Hepatocyte (in vitro differentiated cells): Measurements from ENCODE around the gene ADAMTS4. TPM values are rescaled to one million over a fixed set of nuclear protein-coding genes. Genes with fewer than 3 reads are reported as not detected.
"Not testable (repeated sequence)": the region's sequence is repeated elsewhere in the genome, so short reads cannot be mapped to it uniquely, and the experiment has no call there.

Experiments
- DNase-seq: peaks from one replicate; pipeline ENCODE4 v3.0.0-alpha.2; 2016; ENCODE audit warnings: low spot score
- H2AFZ ChIP-seq: fragments of 200-600 bp; sonication (generic); 2 replicates; pipeline ENCODE4 v1.6.0; 2016; ENCODE audit warnings: antibody characterized with exemption, mild to moderate bottlenecking
- H3K27ac ChIP-seq: fragments of 200-600 bp; sonication (generic); 2 replicates; pipeline ENCODE4 v1.5.1; 2016; ENCODE audit warnings: mild to moderate bottlenecking
- H3K27me3 ChIP-seq: fragments of 200-600 bp; sonication (generic); 2 replicates; pipeline ENCODE4 v1.6.1; 2016
- H3K36me3 ChIP-seq: fragments of 200-600 bp; sonication (generic); replicated peaks from 2 replicates; pipeline ENCODE4 v1.5.1; 2016; ENCODE audit warnings: low read depth; ENCODE audit not compliant: insufficient read depth
- H3K4me1 ChIP-seq: fragments of 200-600 bp; sonication (generic); 2 replicates; pipeline ENCODE4 v1.5.1; 2016; ENCODE audit warnings: mild to moderate bottlenecking, moderate library complexity; ENCODE audit not compliant: insufficient read depth
- H3K4me2 ChIP-seq: fragments of 200-600 bp; sonication (generic); 2 replicates; pipeline ENCODE4 v1.6.0; 2016
- H3K4me3 ChIP-seq: fragments of 200-600 bp; sonication (generic); 2 replicates; pipeline ENCODE4 v1.5.1; 2016; ENCODE audit warnings: mild to moderate bottlenecking
- H3K79me2 ChIP-seq: fragments of 200-600 bp; sonication (generic); 2 replicates; pipeline ENCODE4 v1.6.0; 2017; ENCODE audit warnings: mild to moderate bottlenecking
- H3K9me2 ChIP-seq: fragments of 200-600 bp; sonication (generic); replicated peaks from 2 replicates; pipeline ENCODE4 v1.6.0; 2017; ENCODE audit warnings: mild to moderate bottlenecking; ENCODE audit not compliant: insufficient read depth
- H3K9me3 ChIP-seq: fragments of 200-600 bp; sonication (generic); 2 replicates; pipeline ENCODE4 v1.5.1; 2016; ENCODE audit warnings: low read depth, mild to moderate bottlenecking
- H4K20me1 ChIP-seq: fragments of 200-600 bp; sonication (generic); 2 replicates; pipeline ENCODE4 v1.6.0; 2016; ENCODE audit warnings: mild to moderate bottlenecking; ENCODE audit not compliant: insufficient read depth, poor library complexity, severe bottlenecking
- EZH2 ChIP-seq: fragments of 200-600 bp; sonication (generic); IDR thresholded peaks from 2 replicates; pipeline ENCODE4 v1.6.1; 2016; ENCODE audit warnings: antibody characterized with exemption, mild to moderate bottlenecking, borderline replicate concordance
- EZH2phosphoT487 ChIP-seq: fragments of 200-600 bp; sonication (generic); IDR thresholded peaks from one replicate; pipeline ENCODE4 v1.6.1; 2018; ENCODE audit warnings: antibody characterized with exemption, mild to moderate bottlenecking, low read depth, moderate library complexity; ENCODE audit not compliant: unreplicated experiment, severe bottlenecking
- WGBS: methylation state at CpG from one replicate; pipeline ENCODE4 v1.1.6; 2016; ENCODE audit warnings: low lambda C conversion rate; ENCODE audit errors: missing lambda C conversion rate; 5-methylcytosine and 5-hydroxymethylcytosine counted together
- polyA plus RNA-seq: library from polyadenylated mRNA; unstranded; fragments of >200 nt; fragmentation: Nextera tagmentation; extraction: Ambion mirVana; gene quantifications from 2 replicates; pipeline ENCODE4 v1.2.1, GENCODE V29; 2016
- total RNA-seq: library from RNA; depleted of rRNA; stranded (reverse); fragments of >200 nt; gene quantifications from 2 replicates; pipeline ENCODE4 v1.2.3, GENCODE V29; 2014
- TF ChIP-seq, protein P1 (sequence below): fragments of 200-600 bp; sonication (generic); IDR thresholded peaks from 2 replicates; pipeline ENCODE4 v1.5.1; 2016; ENCODE audit warnings: antibody characterized with exemption, mild to moderate bottlenecking; ENCODE audit not compliant: poor library complexity

ADAMTS4 gene
- total and polyA plus RNA-seq, 2 experiments from 2014 or later, result 2.3 to 6.1 TPM

DNA sequence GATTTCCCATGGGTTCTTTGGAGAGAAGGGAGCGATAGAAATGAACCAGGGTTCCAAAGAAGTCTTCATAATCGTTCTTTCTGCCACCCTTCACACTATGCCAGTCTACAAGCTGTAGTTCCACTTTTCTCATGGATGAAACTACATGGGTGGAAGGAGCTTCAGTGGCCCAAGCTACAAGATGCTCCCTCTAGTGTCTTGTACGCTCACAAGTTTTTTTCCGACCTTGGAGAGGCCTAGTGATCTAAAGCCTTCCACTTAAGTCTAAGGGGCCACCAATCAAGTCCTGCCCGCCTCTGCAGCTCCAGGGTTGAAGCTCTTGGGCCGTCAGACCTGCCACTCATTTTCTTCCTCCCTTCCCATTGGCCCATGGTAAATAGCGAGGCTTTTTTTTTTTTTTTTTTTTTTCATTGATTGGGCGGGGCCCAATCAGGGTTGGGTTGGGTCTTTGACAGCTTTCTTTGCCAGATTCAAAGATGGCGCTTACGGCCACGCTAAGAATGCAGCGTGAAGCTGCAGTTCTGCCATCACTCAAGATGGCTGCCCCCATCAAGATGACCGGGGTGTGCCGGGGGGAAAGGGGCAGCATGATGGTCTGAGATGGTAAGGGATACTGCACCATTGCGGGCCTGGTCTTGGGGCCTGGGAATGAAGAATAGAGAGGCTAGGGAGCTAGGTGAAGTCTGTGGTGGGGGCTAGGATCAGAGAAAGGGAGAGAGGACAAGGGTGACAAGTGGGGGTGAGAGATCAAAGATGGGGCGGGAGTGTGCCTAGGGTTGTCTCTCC, 26.9 kb upstream of the ADAMTS4 start, which contains the start of gene TOMM40L:
Gene TOMM40L, plus strand, starts transcription at position 527 of the 786 bp plus-strand sequence. CDS start 430 bp downstream, outside the sequence.
- Histone ChIP-seq H3K79me2 (peaks cover 4% of the 10 kb centered on the region), H3K36me3 (no peaks in the 10 kb centered on the region), H3K4me3 (peak within 1 kb of the TSS; percentile 50), H3K27ac (peak within 1 kb of the TSS; percentile 86), H3K27me3 (no peaks in the 10 kb centered on the region), H3K4me2 (peak within 1 kb of the TSS; percentile 79), H2AFZ (peak within 1 kb of the TSS; percentile 58), H3K9me3 (no peaks in the 10 kb centered on the region), H3K9me2 (no peaks in the 10 kb centered on the region), H3K4me1 (peaks cover 10% of the 10 kb centered on the region), H4K20me1 (no peaks in the 10 kb centered on the region)
- peak; percentile 96 for DNase-seq
- TF ChIP-seq EZH2phosphoT487 (no peak), EZH2 (no peak)
- TF ChIP-seq, protein P1, sequence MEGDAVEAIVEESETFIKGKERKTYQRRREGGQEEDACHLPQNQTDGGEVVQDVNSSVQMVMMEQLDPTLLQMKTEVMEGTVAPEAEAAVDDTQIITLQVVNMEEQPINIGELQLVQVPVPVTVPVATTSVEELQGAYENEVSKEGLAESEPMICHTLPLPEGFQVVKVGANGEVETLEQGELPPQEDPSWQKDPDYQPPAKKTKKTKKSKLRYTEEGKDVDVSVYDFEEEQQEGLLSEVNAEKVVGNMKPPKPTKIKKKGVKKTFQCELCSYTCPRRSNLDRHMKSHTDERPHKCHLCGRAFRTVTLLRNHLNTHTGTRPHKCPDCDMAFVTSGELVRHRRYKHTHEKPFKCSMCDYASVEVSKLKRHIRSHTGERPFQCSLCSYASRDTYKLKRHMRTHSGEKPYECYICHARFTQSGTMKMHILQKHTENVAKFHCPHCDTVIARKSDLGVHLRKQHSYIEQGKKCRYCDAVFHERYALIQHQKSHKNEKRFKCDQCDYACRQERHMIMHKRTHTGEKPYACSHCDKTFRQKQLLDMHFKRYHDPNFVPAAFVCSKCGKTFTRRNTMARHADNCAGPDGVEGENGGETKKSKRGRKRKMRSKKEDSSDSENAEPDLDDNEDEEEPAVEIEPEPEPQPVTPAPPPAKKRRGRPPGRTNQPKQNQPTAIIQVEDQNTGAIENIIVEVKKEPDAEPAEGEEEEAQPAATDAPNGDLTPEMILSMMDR, result peak; percentile 55
- 11% methylated on average over 16 of the region's 16 CpGs for WGBS

DNA sequence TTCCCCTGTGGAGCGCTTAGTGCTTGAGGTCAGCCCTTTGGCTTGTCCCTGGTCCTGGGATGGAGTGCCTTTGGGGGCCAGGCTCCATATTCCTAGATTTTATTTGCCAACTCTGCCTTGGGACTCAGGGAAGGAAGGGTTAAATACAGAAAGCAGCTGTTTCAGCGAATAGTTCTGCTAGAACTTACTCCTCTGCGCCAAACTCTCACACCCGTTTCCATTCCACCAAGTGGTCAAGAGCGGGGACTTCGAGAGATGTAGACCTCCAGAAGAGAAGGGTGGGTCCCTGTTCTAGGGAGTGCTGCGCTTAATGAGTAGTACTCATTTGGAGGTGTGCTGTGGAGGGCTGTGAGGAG, 26.3 kb upstream of the ADAMTS4 start:
- 73% methylated on average over 7 of the region's 7 CpGs for WGBS
- Histone ChIP-seq H3K4me2 (peak overlapping the region; percentile 19), H3K9me3 (no peaks in the 10 kb centered on the region), H3K27me3 (no peaks in the 10 kb centered on the region), H3K36me3 (no peaks in the 10 kb centered on the region), H3K27ac (peak overlapping the region; percentile 86), H3K4me3 (no peak overlapping the region), H3K4me1 (peaks cover 10% of the 10 kb centered on the region), H4K20me1 (no peaks in the 10 kb centered on the region), H2AFZ (no peak overlapping the region), H3K9me2 (no peaks in the 10 kb centered on the region), H3K79me2 (peaks cover 4% of the 10 kb centered on the region)
- TF ChIP-seq EZH2phosphoT487 (no peak), EZH2 (no peak)
- TF ChIP-seq, protein P1, result no peak
- no peak for DNase-seq

DNA sequence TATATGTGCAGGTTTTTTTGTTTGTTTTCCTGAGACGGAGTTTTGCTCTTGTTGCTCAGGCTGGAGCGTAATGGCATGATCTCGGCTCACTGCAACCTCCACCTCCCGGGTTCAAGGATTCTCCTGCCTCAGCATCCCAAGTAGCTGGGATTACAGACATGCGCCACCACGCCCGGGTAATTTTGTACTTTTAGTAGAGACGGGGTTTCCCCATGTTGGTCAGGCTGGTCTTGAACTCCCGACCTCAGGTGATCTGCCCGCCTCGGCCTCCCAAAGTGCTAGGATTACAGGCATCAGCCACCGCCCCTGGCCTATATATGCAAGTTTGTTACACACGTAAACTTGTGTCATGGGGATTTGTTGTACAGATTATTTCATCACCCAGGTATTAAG, 25.8 kb upstream of the ADAMTS4 start:
- not testable (repeated sequence) for H3K4me1 ChIP-seq, H3K4me3 ChIP-seq, H3K79me2 ChIP-seq, H3K9me3 ChIP-seq, DNase-seq, H2AFZ ChIP-seq, H3K27me3 ChIP-seq, H3K36me3 ChIP-seq, H4K20me1 ChIP-seq, H3K9me2 ChIP-seq
- H3K27ac ChIP-seq, result peak overlapping the region; percentile 86
- peak overlapping the region; percentile 19 for H3K4me2 ChIP-seq
- 62% methylated on average over 13 of the region's 13 CpGs for WGBS

DNA sequence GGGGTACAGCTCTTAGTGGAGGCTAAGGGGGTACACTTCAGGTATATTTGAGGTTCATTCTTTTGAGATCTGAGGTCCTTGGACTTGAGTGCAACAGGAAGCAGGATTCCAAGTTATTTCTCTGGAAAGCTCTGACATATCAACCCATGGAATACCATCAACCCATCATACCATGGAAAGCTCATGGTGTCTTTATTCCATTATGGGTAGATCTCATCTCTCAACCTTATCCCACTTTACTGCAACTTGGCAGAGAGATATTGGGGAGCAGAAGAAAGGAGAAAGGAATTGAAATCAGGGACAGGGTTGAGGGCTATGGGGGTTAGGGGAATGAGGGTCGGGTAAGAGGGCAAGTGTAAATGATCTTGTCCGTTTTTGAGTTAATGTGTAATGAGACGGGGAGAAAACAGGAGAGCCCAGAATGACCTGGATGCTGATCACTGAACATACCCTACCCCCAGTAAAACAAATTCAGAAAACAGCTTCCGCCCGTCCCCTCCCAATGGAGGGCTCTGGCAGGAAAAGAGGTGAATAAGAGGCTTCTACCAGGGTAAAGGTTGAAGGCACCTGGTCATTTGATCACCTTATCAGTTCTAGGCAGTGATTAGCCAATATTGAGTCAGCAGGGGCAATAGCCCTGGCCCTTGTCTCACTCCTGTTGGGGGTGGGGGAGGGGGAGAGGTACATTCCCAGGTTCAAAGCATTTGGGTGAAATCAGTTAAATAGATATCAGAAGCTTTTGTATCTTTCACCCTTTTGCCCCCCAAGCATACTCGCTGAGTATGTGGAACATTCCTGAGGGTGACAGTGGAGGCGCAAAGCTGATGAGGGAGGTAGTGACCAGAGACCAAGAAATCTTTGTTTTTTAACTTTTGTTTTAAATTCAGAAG, 25.2 kb upstream of the ADAMTS4 start:
- DNase-seq, result peak; percentile 84
- peak overlapping the region; percentile 63 for H3K4me2 ChIP-seq
- H3K27ac ChIP-seq, result peak overlapping the region; percentile 86
- no peaks in the 10 kb centered on the region for H3K9me2 ChIP-seq
- no peak overlapping the region for H3K4me3 ChIP-seq
- H3K36me3 ChIP-seq, result no peaks in the 10 kb centered on the region
- peaks cover 4% of the 10 kb centered on the region for H3K79me2 ChIP-seq
- TF ChIP-seq, protein P1, result no peak
- TF ChIP-seq EZH2phosphoT487 (no peak), EZH2 (no peak)
- no peak overlapping the region for H2AFZ ChIP-seq
- 53% methylated on average over 7 of the region's 7 CpGs for WGBS
- H3K27me3 ChIP-seq, result no peaks in the 10 kb centered on the region
- H3K4me1 ChIP-seq, result peaks cover 13% of the 10 kb centered on the region
- no peaks in the 10 kb centered on the region for H3K9me3 ChIP-seq
- H4K20me1 ChIP-seq, result no peaks in the 10 kb centered on the region
